Trophoblast cell (in vitro differentiated cells and primary cell): Measurements from ENCODE around the gene TEAD2.
"Not testable (repeated sequence)": the region's sequence is repeated elsewhere in the genome, so short reads cannot be mapped to it uniquely, and the experiment has no call there.

Experiments used
- DNase-seq, 2 donors: peaks; one replicate each; pipeline ENCODE4 v3.0.0-alpha.2; 2016
- H2AFZ ChIP-seq: 2 replicates; pipeline ENCODE4 v1.6.1; 2013; ENCODE audit warnings: low read length, moderate library complexity, mild to moderate bottlenecking; ENCODE audit not compliant: insufficient read depth, poor library complexity
- H2AK5ac ChIP-seq: 2 replicates; pipeline ENCODE4 v1.6.1; 2013; ENCODE audit warnings: mild to moderate bottlenecking, low read length
- H2BK120ac ChIP-seq: 2 replicates; pipeline ENCODE4 v1.6.1; 2013; ENCODE audit warnings: low read length, mild to moderate bottlenecking, moderate library complexity; ENCODE audit not compliant: insufficient read depth, poor library complexity
- H2BK12ac ChIP-seq: 2 replicates; pipeline ENCODE4 v1.6.1; 2013; ENCODE audit warnings: mild to moderate bottlenecking, low read length, moderate library complexity
- H2BK5ac ChIP-seq: 2 replicates; pipeline ENCODE4 v1.6.1; 2013; ENCODE audit warnings: low read length, low read depth, moderate library complexity, mild to moderate bottlenecking; ENCODE audit not compliant: poor library complexity
- H3K14ac ChIP-seq: 2 replicates; pipeline ENCODE4 v1.6.1; 2013; ENCODE audit warnings: mild to moderate bottlenecking, low read length
- H3K18ac ChIP-seq: 2 replicates; pipeline ENCODE4 v1.6.1; 2013; ENCODE audit warnings: mild to moderate bottlenecking, low read length
- H3K23ac ChIP-seq: 2 replicates; pipeline ENCODE4 v1.6.1; 2013; ENCODE audit warnings: low read length
- H3K27ac ChIP-seq: 2 replicates; pipeline ENCODE4 v1.5.1; 2013; ENCODE audit warnings: low read depth, mild to moderate bottlenecking, inconsistent platforms, low read length, moderate library complexity
- H3K27me3 ChIP-seq: 2 replicates; pipeline ENCODE4 v1.6.1; 2013; ENCODE audit warnings: inconsistent platforms, mild to moderate bottlenecking, low read length, moderate library complexity; ENCODE audit not compliant: insufficient read depth
- H3K36me3 ChIP-seq, 2 experiments: 1 replicate in 1 of 2; 2 replicates in 1 of 2; pipeline ENCODE4 v1.6.1; 2013; ENCODE audit warnings: low read length in 2 of 2, mild to moderate bottlenecking in 2 of 2, moderate library complexity in 1 of 2; ENCODE audit not compliant: insufficient read depth in 2 of 2, control insufficient read depth in 1 of 2
- H3K4ac ChIP-seq: 2 replicates; pipeline ENCODE4 v1.6.1; 2013; ENCODE audit warnings: low read depth, mild to moderate bottlenecking, low read length, moderate library complexity
- H3K4me1 ChIP-seq, 2 experiments: 1 replicate in 1 of 2; 2 replicates in 1 of 2; pipeline ENCODE4 v1.6.1; 2013; ENCODE audit warnings: low read length in 2 of 2, mild to moderate bottlenecking in 2 of 2, moderate library complexity in 1 of 2; ENCODE audit not compliant: insufficient read depth in 2 of 2, control insufficient read depth in 1 of 2
- H3K4me2 ChIP-seq: 2 replicates; pipeline ENCODE4 v1.6.1; 2013; ENCODE audit warnings: inconsistent platforms, mild to moderate bottlenecking, low read length, moderate library complexity
- H3K4me3 ChIP-seq: 2 replicates; pipeline ENCODE4 v1.5.1; 2013; ENCODE audit warnings: mild to moderate bottlenecking, low read depth, low read length, inconsistent platforms
- H3K79me1 ChIP-seq: one replicate; pipeline ENCODE4 v1.6.1; 2013; ENCODE audit warnings: low read length
- H3K79me2 ChIP-seq: 2 replicates; pipeline ENCODE4 v1.6.1; 2013; ENCODE audit warnings: low read length, mild to moderate bottlenecking; ENCODE audit not compliant: control insufficient read depth, insufficient read depth, poor library complexity
- H3K9ac ChIP-seq: 2 replicates; pipeline ENCODE4 v1.6.1; 2013; ENCODE audit warnings: mild to moderate bottlenecking, low read length
- H3K9me3 ChIP-seq: 2 replicates; pipeline ENCODE4 v1.6.1; 2013; ENCODE audit warnings: low read depth, mild to moderate bottlenecking, control low read depth, inconsistent platforms, low read length; ENCODE audit not compliant: insufficient read depth
- H4K12ac ChIP-seq: 2 replicates; pipeline ENCODE4 v1.6.1; 2013; ENCODE audit warnings: low read depth, mild to moderate bottlenecking, low read length, moderate library complexity
- H4K8ac ChIP-seq: 2 replicates; pipeline ENCODE4 v1.6.1; 2013; ENCODE audit warnings: low read depth, mild to moderate bottlenecking, low read length, moderate library complexity
- H4K91ac ChIP-seq: one replicate; pipeline ENCODE4 v1.6.1; 2013; ENCODE audit warnings: low read depth, mild to moderate bottlenecking, low read length, moderate library complexity
- WGBS: extraction: QIAGEN DNeasy Blood & Tissue Kit; methylation state at CpG from one replicate; pipeline ENCODE4 v1.1.7; 2013; ENCODE audit warnings: missing lambda C conversion rate; ENCODE audit not compliant: insufficient read length, insufficient coverage; ENCODE audit errors: extremely low coverage; 5-methylcytosine and 5-hydroxymethylcytosine counted together

The TEAD2 gene

GRCh38 chr19:49298653-49299052 lies 63.6 kb downstream of the TEAD2 start:
- not testable (repeated sequence) for H3K4me2 ChIP-seq, H2AFZ ChIP-seq, H3K23ac ChIP-seq, H3K4ac ChIP-seq, H4K8ac ChIP-seq, H3K27ac ChIP-seq, H4K91ac ChIP-seq, DNase-seq, H4K12ac ChIP-seq, H3K18ac ChIP-seq, H3K4me1 ChIP-seq, H3K4me3 ChIP-seq, H3K9ac ChIP-seq, H3K79me2 ChIP-seq, H2AK5ac ChIP-seq, H3K14ac ChIP-seq, H2BK5ac ChIP-seq, H3K36me3 ChIP-seq, H2BK120ac ChIP-seq, H3K27me3 ChIP-seq, H3K9me3 ChIP-seq, H3K79me1 ChIP-seq, H2BK12ac ChIP-seq
- WGBS: no CpG with 5 or more reads among the region's 3 CpGs

- Histone ChIP-seq H4K12ac (no peak overlapping the region), H3K4me1 (no peaks in the 10 kb centered on the region), H3K9ac (no peak overlapping the region), H3K14ac (no peak overlapping the region), H2BK5ac (no peak overlapping the region), H3K79me2 (no peaks in the 10 kb centered on the region), H3K9me3 (peaks cover 3% of the 10 kb centered on the region), H3K23ac (no peak overlapping the region), H2BK12ac (no peak overlapping the region), H3K27me3 (no peaks in the 10 kb centered on the region), H4K91ac (no peak overlapping the region), H2AFZ (no peak overlapping the region), H3K27ac (no peak overlapping the region), H3K79me1 (no peaks in the 10 kb centered on the region), H2AK5ac (no peak overlapping the region), H3K4me2 (no peak overlapping the region), H3K4me3 (no peak overlapping the region), H4K8ac (no peak overlapping the region), H3K36me3 (peaks cover 0 to 2% of the 10 kb centered on the region in 2 experiments), H2BK120ac (no peak overlapping the region), H3K4ac (no peak overlapping the region), H3K18ac (no peak overlapping the region)
- no peak for DNase-seq
- WGBS: no CpG with 5 or more reads among the region's 3 CpGs
These were observed 64.8 kb downstream of the TEAD2 start for GRCh38 chr19:49297403-49297802.

GRCh38 chr19:49295208-49295880 lies 66.9 kb downstream of the TEAD2 start:
- H3K27ac ChIP-seq: no peak overlapping the region
- H3K14ac ChIP-seq: no peak overlapping the region
- no peak overlapping the region for H3K4ac ChIP-seq
- no peak overlapping the region for H3K4me2 ChIP-seq
- peaks cover 3% of the 10 kb centered on the region for H3K9me3 ChIP-seq
- no peak overlapping the region for H4K91ac ChIP-seq
- H3K18ac ChIP-seq: no peak overlapping the region
- H3K36me3 ChIP-seq: peaks cover 0 to 2% of the 10 kb centered on the region in 2 experiments
- H4K12ac ChIP-seq: no peak overlapping the region
- no peak overlapping the region for H2AK5ac ChIP-seq
- no peaks in the 10 kb centered on the region for H3K27me3 ChIP-seq
- DNase-seq: no peak
- no peaks in the 10 kb centered on the region for H3K4me1 ChIP-seq
- H3K23ac ChIP-seq: no peak overlapping the region
- H2BK120ac ChIP-seq: no peak overlapping the region
- no peak overlapping the region for H2BK5ac ChIP-seq
- H4K8ac ChIP-seq: no peak overlapping the region
- H3K4me3 ChIP-seq: no peak overlapping the region
- no peak overlapping the region for H2BK12ac ChIP-seq
- H3K79me1 ChIP-seq: no peaks in the 10 kb centered on the region
- H3K9ac ChIP-seq: no peak overlapping the region
- no CpG with 5 or more reads among the region's 8 CpGs for WGBS
- no peak overlapping the region for H2AFZ ChIP-seq
- H3K79me2 ChIP-seq: no peaks in the 10 kb centered on the region

GRCh38 chr19:49294401-49294800 lies 67.8 kb downstream of the TEAD2 start:
- H3K4ac ChIP-seq: no peak overlapping the region
- no peaks in the 10 kb centered on the region for H3K79me1 ChIP-seq
- no peak overlapping the region for H3K14ac ChIP-seq
- no peak overlapping the region for H2AFZ ChIP-seq
- no peak overlapping the region for H4K12ac ChIP-seq
- no peaks in the 10 kb centered on the region for H3K79me2 ChIP-seq
- peaks cover 0 to 2% of the 10 kb centered on the region in 2 experiments for H3K36me3 ChIP-seq
- WGBS: no CpG with 5 or more reads among the region's 6 CpGs
- no peak overlapping the region for H3K23ac ChIP-seq
- H2AK5ac ChIP-seq: no peak overlapping the region
- no peaks in the 10 kb centered on the region for H3K4me1 ChIP-seq
- no peak overlapping the region for H3K4me3 ChIP-seq
- H3K9ac ChIP-seq: no peak overlapping the region
- no peak overlapping the region for H2BK12ac ChIP-seq
- H4K8ac ChIP-seq: no peak overlapping the region
- H3K18ac ChIP-seq: no peak overlapping the region
- H2BK120ac ChIP-seq: no peak overlapping the region
- H3K4me2 ChIP-seq: no peak overlapping the region
- no peak overlapping the region for H2BK5ac ChIP-seq
- H4K91ac ChIP-seq: no peak overlapping the region
- H3K9me3 ChIP-seq: peaks cover 3% of the 10 kb centered on the region
- no peaks in the 10 kb centered on the region for H3K27me3 ChIP-seq
- DNase-seq: no peak
- no peak overlapping the region for H3K27ac ChIP-seq
